Measurements from ENCODE around the gene NCOR1. TPM values are rescaled to one million over a fixed set of nuclear protein-coding genes. Genes with fewer than 3 reads are reported as not detected.
"Not testable (repeated sequence)": the region's sequence is repeated elsewhere in the genome, so short reads cannot be mapped to it uniquely, and the experiment has no call there.

Gene NCOR1
- total RNA-seq, 1 donor from 2014 or later = 62.5 TPM

DNA sequence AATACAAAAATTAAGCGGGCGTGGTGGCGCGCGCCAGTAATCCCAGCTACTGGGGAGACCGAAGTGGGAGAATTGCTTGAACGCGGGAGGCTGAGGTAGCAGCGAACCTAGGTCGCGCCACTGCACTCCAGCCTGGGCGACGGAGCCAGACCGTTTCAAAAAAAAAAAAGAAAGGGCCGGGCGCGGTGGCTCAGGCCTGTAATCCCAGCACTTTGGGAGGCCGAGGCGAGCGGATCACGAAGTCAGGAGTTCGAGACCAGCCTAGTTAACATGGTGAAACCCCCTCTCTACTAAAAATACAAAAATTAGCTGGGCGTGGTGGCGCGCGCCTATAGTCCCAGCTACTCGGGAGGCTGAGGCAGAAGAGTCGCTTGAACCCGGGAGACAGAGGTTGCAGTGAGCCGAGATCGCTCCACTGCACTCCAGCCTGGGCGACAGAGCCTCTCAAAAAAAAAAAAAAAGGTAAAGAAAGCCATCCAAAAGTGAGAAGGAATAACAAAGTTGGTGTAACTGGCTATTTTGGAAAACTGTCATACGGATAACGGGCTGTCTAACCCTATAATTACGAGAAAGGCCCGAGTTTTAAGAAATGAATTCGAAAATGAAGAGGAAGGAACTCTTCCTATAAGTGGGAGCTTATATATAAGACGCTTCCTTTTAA lies 1.1 kb upstream of the NCOR1 start:
- intact Hi-C loops (cut with micrococcal nuclease); ATAC-seq; DNase-seq: not testable (repeated sequence)

GRCh38 chr17:16215965-16216316 lies 607 bp upstream of the NCOR1 start:
- intact Hi-C loops (cut with micrococcal nuclease) = no loop called here
- ATAC-seq = peak; percentile 10
- DNase-seq = no peak

GRCh38 chr17:16215002-16215272 lies 397 bp downstream of the NCOR1 start:
- intact Hi-C loops (cut with micrococcal nuclease) = no loop called here
- peak; percentile 62 for DNase-seq
- peak; percentile 61 for ATAC-seq

- intact Hi-C loops (cut with micrococcal nuclease) = no loop called here
- no peak for ATAC-seq
- no peak for DNase-seq
Observed at GRCh38 chr17:16214190-16215001, 938 bp downstream of the NCOR1 start.

DNA sequence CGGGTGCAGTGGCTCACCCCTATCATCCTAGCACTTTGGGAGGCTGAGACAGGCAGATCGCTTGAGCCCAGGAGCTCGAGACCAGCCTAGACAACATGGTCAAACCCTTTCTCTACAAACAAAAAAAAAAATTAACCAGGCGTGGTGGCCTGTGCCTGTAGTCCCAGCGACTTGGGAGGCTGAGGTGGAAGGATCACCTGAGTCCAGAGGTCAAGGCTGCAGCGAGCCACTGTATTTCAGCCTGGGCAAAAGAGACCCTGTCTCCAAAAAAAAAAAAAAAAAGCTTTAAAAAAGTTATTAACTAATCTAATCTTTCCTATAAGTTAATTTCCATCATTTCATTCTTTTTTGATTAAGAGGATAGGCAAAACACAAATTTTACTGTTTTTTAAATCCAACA lies 2.5 kb downstream of the NCOR1 start:
- no peak for DNase-seq
- intact Hi-C loops (cut with micrococcal nuclease) = no loop called here

GRCh38 chr17:16211590-16211989 lies 3.7 kb downstream of the NCOR1 start:
- intact Hi-C loops (cut with micrococcal nuclease) = no loop called here
- no peak for DNase-seq
- ATAC-seq = no peak

More for the DNA sequence above, 2.5 kb downstream of the NCOR1 start:
- no peak for ATAC-seq

- ATAC-seq; DNase-seq; intact Hi-C loops (cut with micrococcal nuclease): not testable (repeated sequence)
Observed at GRCh38 chr17:16204763-16205162, 10.6 kb downstream of the NCOR1 start.

DNA sequence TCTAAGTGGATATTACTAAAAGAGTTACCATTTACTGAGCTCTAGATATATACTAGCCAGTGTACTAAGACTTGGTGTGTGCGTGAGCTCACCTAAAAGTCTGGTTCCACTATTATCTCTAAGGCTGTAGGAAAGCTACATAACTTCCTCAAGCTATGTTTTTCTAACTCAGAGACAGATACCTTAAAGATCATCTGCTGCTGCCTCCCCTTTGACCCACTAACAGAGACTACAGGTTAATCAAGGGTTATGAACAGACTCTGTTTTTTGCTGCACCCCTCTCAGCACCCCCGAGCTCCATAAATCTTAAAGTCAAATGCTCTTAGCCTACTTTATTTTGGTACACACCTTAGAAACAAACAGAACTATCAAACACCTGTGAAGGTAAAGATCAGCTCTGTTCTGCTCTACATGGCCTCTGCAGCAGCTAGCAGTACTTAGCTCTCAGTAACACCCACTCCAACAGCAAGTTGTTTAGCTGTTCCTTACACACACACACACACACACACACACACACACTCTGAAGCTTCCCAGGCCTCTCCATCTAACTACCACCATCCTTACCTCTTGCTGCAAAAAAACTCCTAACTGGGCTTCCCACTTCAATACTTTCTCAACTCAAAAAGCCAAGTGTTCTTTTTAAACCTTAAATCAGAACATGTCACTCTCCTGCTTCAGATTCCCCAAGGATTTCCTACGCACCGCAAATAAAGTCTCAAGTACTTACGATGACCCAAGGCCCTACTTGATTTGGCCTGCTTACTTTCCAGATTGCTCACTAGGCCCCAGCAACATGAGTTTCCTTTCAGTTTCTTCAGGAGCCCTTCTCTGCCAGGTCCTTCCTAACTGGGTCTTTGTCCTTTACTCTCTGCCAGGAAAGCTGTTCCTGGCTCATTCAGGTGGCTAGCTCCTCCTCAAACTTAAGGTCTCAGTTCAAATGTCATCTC lies 12.5 kb downstream of the NCOR1 start:
- intact Hi-C loops (cut with micrococcal nuclease); DNase-seq: not testable (repeated sequence)
- ATAC-seq = peak; percentile 26

DNA sequence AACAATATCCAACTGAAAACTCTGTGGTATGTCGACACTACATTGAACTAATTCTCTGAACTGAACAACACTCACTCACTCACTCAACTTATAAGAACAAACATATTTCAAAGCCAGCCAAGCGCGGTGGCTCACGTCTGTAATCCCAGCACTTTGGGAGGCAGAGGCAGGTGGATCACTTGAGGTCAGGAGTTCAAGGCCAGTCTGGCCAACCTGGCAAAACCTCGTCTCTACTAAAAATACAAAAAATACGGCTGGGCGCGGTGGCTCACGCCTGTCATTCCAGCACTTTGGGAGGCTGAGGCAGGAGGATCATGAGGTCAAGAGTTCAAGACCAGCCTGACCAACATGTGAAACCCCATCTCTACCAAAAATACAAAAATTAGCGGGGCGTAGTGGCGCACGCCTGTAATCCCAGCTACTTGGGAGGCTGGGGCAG lies 13.6 kb downstream of the NCOR1 start:
- DNase-seq; intact Hi-C loops (cut with micrococcal nuclease); ATAC-seq: not testable (repeated sequence)

GRCh38 chr17:16199093-16199492 lies 16.2 kb downstream of the NCOR1 start:
- DNase-seq = no peak
- ATAC-seq = peak; percentile 28
- intact Hi-C loops (cut with micrococcal nuclease) = no loop called here

DNA sequence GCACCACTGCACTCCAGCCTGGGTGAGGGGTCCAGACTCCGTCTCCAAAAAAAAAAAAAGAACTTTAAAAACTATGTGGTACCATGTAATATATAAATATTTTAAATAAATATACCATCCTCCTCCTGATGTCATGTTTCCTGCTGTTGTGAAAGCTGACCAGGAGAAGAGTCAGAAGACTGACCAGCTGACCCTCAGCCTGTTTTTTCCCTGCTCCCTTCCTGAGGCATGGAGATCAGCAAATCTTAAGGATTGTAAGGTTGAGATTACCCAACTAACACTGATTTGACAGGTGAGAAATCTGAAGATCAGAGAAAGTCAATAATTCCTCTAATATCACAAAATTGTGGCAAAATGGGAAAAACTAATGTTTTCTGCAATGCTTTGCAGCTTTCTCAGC lies 18.1 kb downstream of the NCOR1 start:
- DNase-seq = no peak
- intact Hi-C loops (cut with micrococcal nuclease) = no loop called here
- no peak for ATAC-seq

DNA sequence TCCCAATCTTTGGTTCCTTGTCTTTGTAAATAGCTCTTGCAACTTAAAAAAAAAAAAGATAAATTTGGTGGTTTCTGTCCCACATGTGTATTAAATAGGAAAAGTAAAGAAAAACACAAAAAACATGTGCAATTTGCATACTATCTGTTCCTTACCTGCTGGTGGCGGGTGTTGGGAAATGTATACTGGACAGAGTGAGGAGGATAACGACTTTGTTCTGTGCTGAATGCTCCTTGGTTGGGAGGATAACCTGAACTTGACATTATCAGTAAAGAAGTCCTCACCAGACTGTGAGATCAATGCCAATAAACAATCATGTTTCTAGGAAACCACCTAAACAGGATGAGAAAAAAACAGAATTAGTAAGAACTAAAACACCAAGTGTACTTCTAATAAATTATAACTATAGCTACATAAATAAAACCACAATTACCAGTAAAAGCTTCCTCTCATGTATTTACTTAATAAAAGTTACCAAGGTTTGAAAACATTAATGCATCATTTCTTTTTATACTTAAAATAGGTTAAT lies 21.0 kb downstream of the NCOR1 start:
- DNase-seq; ATAC-seq; intact Hi-C loops (cut with micrococcal nuclease): not testable (repeated sequence)

GRCh38 chr17:16191604-16192003 lies 23.7 kb downstream of the NCOR1 start:
- DNase-seq = no peak
- ATAC-seq = no peak
- intact Hi-C loops (cut with micrococcal nuclease) = no loop called here

DNA sequence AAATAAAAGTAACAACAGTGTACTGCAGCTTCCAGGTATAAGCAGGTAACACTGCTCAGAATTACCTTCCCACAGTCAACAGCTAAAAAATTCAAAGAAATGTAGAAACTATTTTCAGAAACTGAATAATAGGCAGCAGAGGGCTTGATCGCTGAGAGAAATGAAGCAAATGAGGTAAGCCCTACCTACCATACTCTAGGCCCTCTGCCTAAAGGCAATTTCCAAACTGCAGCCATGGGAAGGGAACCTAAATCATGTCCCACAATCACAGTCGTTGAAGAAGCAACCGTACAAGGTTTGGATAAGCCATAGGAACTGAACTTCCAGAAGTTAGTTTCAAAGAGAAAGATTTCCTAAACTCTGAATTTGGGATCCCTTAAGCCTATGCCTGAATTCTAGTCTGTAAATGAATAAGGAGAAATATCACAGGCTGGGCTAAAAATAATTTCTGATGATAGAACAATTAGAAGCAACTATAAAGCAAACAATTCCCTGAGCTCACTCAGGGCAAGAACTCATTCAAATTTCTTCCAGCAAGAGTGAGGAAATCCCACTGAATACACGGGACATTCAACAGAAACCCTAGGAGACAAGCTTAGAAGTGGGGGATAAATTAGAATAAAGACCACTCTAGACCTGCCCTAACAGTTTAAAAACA lies 24.5 kb downstream of the NCOR1 start:
- DNase-seq (no peak), ATAC-seq (peak; percentile 53)
- intact Hi-C loops (cut with micrococcal nuclease) = no loop called here

DNA sequence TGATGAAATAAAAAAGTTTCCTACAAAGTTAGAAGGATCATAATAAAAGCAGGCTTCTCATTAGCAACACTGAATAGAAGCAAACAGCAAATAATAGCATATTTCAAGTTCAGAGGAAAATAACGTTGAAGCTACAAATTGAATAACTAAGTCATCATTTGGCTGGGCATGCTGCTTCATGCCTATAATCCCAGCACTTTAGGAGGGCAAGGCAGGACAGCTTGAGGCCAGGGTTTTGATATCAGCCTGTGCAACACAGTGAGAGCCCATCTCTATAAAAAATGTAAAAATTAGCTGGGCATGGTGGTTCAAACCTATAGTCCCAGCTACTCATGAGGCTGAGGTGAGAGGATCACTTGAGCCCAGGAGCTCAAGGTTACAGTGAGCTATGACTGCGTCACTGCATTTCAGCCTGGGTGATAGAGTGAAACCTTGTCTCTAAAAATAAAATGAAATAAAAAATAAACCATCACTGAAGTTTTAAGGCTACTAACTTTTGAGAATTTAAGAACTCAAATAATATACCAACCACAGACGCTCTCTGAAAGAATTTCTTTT lies 25.5 kb downstream of the NCOR1 start:
- intact Hi-C loops (cut with micrococcal nuclease) = no loop called here
- DNase-seq = no peak
- peak; percentile 76 for ATAC-seq

- intact Hi-C loops (cut with micrococcal nuclease) = no loop called here
- no peak for ATAC-seq
- no peak for DNase-seq
Observed at GRCh38 chr17:16187642-16188041, 27.7 kb downstream of the NCOR1 start.

DNA sequence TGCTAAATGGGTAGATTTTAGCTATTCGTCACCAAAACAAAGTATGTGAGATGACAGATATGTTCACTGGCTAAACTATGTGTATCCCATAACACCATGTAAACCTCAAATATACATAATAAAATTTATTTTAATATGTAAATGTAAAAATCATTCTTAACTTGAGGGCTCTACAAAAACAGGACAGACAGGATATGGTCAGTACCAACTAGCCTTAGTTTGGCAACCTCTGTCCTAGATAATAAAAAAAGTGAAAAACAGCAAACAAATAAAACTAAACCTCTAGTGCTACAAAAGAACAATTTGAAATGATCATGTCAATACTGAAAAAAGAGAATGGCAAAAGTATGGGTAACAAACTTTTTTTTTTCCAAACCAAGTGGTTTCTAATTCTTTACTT lies 33.8 kb downstream of the NCOR1 start:
- intact Hi-C loops (cut with micrococcal nuclease) = no loop called here
- ATAC-seq (no peak), DNase-seq (no peak)

DNA sequence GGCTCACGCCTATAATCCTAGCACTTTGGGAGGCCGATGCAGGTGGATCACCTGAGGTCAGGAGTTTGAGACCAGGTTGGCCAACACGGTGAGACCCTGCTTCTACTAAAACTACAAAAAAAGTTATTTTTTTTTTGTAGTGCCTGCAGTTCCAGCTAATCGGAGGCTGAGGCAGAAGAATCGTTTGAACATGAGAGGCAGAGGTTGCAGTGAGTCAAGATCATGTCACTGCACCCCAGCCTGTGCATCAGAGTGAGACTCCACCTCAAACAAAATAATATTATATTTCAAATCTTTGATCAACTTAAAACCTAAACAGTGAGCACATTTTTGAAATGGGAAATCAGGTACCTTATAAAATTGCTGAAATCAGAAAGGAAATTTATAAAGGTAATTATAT lies 36.5 kb downstream of the NCOR1 start:
- DNase-seq (no peak), ATAC-seq (no peak)
- intact Hi-C loops (cut with micrococcal nuclease) = no loop called here

DNA sequence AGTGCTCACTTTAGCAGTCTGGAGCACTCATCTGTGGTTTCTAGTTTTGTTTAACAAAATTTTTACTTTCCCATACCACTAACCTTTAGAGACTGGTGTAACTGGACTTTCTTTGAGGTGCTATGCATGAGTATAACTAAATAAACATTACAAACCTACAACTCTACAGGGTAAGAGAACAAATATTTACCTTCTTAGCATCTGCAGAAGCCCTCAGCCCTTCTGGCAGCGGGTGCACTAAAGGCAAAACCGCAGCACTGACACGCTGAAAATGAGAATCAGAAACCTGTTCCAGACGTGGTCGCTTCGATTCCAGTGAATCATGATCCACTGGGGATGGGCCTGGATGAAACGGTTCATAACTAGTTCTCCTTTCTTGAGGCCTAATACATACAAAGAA lies 43.7 kb downstream of the NCOR1 start:
- ATAC-seq (no peak), DNase-seq (no peak)
- intact Hi-C loops (cut with micrococcal nuclease) = no loop called here

All from left ventricle myocardium superior (tissue), 1 donor.